ENCODE results near the gene GNG12. TPM values are rescaled to one million over a fixed set of nuclear protein-coding genes. Genes with fewer than 3 reads are reported as not detected.
"Not testable (repeated sequence)": the region's sequence is repeated elsewhere in the genome, so short reads cannot be mapped to it uniquely, and the experiment has no call there.

Gene GNG12
- total RNA-seq, 1 experiment from 2014 or later = 66.1 TPM

GRCh38 chr1:67672260-67672803 lies 160.9 kb downstream of the GNG12 start:
- H3K9me2 ChIP-seq (replicated peaks; ENCODE audit: low read length) = no peaks in the 10 kb centered on the region
- no peaks in the 10 kb centered on the region for H3K27me3 ChIP-seq (ENCODE audit: low read length)
- no peaks in the 10 kb centered on the region for H3F3A ChIP-seq (ENCODE audit: low read length, unreplicated experiment)
- intact Hi-C loops (cut with micrococcal nuclease) = no loop called here
- H3K9ac ChIP-seq (ENCODE audit: low read length) = no peak overlapping the region
- H3K4me1 ChIP-seq (ENCODE audit: insufficient read depth, low read length) = 0 out of 2 replicates have a peak, but pooled peaks cover 12% of the 10 kb centered on the region
- H3K4me2 ChIP-seq (ENCODE audit: low read length) = no peak overlapping the region
- no peaks in the 10 kb centered on the region for H3K36me3 ChIP-seq (ENCODE audit: low read depth, low read length)
- ChIA-PET CTCF (interaction anchor here (0.6 kb wide), 1 partner anchor 173 kb away, joined by 3 read pairs; no protein-coding TSS in a partner anchor), POLR2A (ENCODE audit: unreplicated experiment) (no interaction called here)
- no TSS peak for BruUV-seq (replicated peaks)
- H2AFZ ChIP-seq (ENCODE audit: low read length) = no peak overlapping the region
- TF ChIP-seq, protein P1, sequence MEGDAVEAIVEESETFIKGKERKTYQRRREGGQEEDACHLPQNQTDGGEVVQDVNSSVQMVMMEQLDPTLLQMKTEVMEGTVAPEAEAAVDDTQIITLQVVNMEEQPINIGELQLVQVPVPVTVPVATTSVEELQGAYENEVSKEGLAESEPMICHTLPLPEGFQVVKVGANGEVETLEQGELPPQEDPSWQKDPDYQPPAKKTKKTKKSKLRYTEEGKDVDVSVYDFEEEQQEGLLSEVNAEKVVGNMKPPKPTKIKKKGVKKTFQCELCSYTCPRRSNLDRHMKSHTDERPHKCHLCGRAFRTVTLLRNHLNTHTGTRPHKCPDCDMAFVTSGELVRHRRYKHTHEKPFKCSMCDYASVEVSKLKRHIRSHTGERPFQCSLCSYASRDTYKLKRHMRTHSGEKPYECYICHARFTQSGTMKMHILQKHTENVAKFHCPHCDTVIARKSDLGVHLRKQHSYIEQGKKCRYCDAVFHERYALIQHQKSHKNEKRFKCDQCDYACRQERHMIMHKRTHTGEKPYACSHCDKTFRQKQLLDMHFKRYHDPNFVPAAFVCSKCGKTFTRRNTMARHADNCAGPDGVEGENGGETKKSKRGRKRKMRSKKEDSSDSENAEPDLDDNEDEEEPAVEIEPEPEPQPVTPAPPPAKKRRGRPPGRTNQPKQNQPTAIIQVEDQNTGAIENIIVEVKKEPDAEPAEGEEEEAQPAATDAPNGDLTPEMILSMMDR (conservative IDR thresholded peaks at IDR 0.05; ENCODE audit: low read depth, low read length) = no peak
- TF ChIP-seq EZH2phosphoT487 (IDR thresholded peaks at IDR 0.05; ENCODE audit: borderline replicate concordance, low read length) (no peak), EZH2 (IDR thresholded peaks at IDR 0.05; ENCODE audit: low read length, unreplicated experiment) (no peak)
- H3K27ac ChIP-seq (ENCODE audit: low read length) = no peak overlapping the region
- H3K9me3 ChIP-seq (ENCODE audit: low read length) = no peaks in the 10 kb centered on the region
- ATAC-seq = no peak
- H4K20me1 ChIP-seq (ENCODE audit: low read length) = no peaks in the 10 kb centered on the region
- DNase-seq = peak; percentile 39
- H3K79me2 ChIP-seq (ENCODE audit: low read length) = no peaks in the 10 kb centered on the region
- H3K4me3 ChIP-seq (ENCODE audit: low read length) = no peak overlapping the region

- CTCF ChIA-PET = no interaction called here
Measured at GRCh38 chr1:67668660-67669059, 164.6 kb downstream of the GNG12 start.

GRCh38 chr1:67666636-67667035 lies 166.6 kb downstream of the GNG12 start:
- Histone ChIP-seq H3K27ac (ENCODE audit: low read length) (no peak overlapping the region), H3K27me3 (ENCODE audit: low read length) (no peaks in the 10 kb centered on the region), H4K20me1 (ENCODE audit: low read length) (no peaks in the 10 kb centered on the region), H3K9me2 (replicated peaks; ENCODE audit: low read length) (no peaks in the 10 kb centered on the region), H3K9ac (ENCODE audit: low read length) (no peak overlapping the region), H3K4me1 (ENCODE audit: insufficient read depth, low read length) (peaks cover 8% of the 10 kb centered on the region), H3K79me2 (ENCODE audit: low read length) (no peaks in the 10 kb centered on the region), H2AFZ (ENCODE audit: low read length) (no peak overlapping the region), H3F3A (ENCODE audit: low read length, unreplicated experiment) (no peaks in the 10 kb centered on the region), H3K36me3 (ENCODE audit: low read depth, low read length) (no peaks in the 10 kb centered on the region), H3K4me3 (ENCODE audit: low read length) (no peak overlapping the region), H3K4me2 (ENCODE audit: low read length) (no peak overlapping the region), H3K9me3 (ENCODE audit: low read length) (no peaks in the 10 kb centered on the region)
- POLR2A ChIA-PET (ENCODE audit: unreplicated experiment) = no interaction called here
- intact Hi-C loops (cut with micrococcal nuclease) = no loop called here
- CTCF ChIA-PET = no interaction called here
- TF ChIP-seq, protein P1 (conservative IDR thresholded peaks at IDR 0.05; ENCODE audit: low read depth, low read length) = no peak
- TF ChIP-seq EZH2phosphoT487 (IDR thresholded peaks at IDR 0.05; ENCODE audit: borderline replicate concordance, low read length) (no peak), EZH2 (IDR thresholded peaks at IDR 0.05; ENCODE audit: low read length, unreplicated experiment) (no peak)
- DNase-seq = no peak
- ATAC-seq = no peak
- BruUV-seq (replicated peaks) = no TSS peak

More at GRCh38 chr1:67668660-67669059, 164.6 kb downstream of the GNG12 start:
- no peaks in the 10 kb centered on the region for H3F3A ChIP-seq (ENCODE audit: low read length, unreplicated experiment)
- H3K4me3 ChIP-seq (ENCODE audit: low read length) = no peak overlapping the region
- no peaks in the 10 kb centered on the region for H3K9me2 ChIP-seq (replicated peaks; ENCODE audit: low read length)
- ATAC-seq (no peak), DNase-seq (no peak)
- no peak overlapping the region for H2AFZ ChIP-seq (ENCODE audit: low read length)
- H3K79me2 ChIP-seq (ENCODE audit: low read length) = no peaks in the 10 kb centered on the region
- H3K27ac ChIP-seq (ENCODE audit: low read length) = no peak overlapping the region
- no peak overlapping the region for H3K4me2 ChIP-seq (ENCODE audit: low read length)
- no peaks in the 10 kb centered on the region for H3K27me3 ChIP-seq (ENCODE audit: low read length)
- POLR2A ChIA-PET (ENCODE audit: unreplicated experiment) = no interaction called here
- H3K9ac ChIP-seq (ENCODE audit: low read length) = no peak overlapping the region
- no peaks in the 10 kb centered on the region for H3K36me3 ChIP-seq (ENCODE audit: low read depth, low read length)
- H4K20me1 ChIP-seq (ENCODE audit: low read length) = no peaks in the 10 kb centered on the region
- intact Hi-C loops (cut with micrococcal nuclease) = no loop called here
- BruUV-seq (replicated peaks) = no TSS peak
- no peaks in the 10 kb centered on the region for H3K9me3 ChIP-seq (ENCODE audit: low read length)
- peaks cover 10% of the 10 kb centered on the region for H3K4me1 ChIP-seq (ENCODE audit: insufficient read depth, low read length)
- TF ChIP-seq EZH2phosphoT487 (IDR thresholded peaks at IDR 0.05; ENCODE audit: borderline replicate concordance, low read length) = no peak
- TF ChIP-seq, protein P1 (conservative IDR thresholded peaks at IDR 0.05; ENCODE audit: low read depth, low read length) = no peak
- no peak for TF ChIP-seq EZH2 (IDR thresholded peaks at IDR 0.05; ENCODE audit: low read length, unreplicated experiment)

DNA sequence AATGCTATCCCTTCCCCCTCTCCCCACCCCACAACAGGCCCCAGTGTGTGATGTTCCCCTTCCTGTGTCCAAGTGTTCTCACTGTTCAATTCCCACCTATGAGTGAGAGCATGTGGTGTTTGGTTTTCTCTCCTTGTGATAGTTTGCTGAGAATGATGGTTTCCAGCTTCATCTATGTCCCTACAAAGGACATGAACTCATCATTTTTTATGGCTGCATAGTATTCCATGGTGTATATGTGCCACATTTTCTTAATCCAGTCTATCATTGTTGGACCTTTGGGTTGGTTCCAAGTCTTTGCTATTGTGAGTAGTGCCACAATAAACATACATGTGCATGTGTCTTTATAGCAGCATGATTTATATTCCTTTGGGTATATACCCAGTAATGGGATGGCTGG lies 168.0 kb downstream of the GNG12 start:
- H3K4me3 ChIP-seq (ENCODE audit: low read length); H3K79me2 ChIP-seq (ENCODE audit: low read length); H3F3A ChIP-seq (ENCODE audit: low read length, unreplicated experiment); H3K4me2 ChIP-seq (ENCODE audit: low read length); H3K9ac ChIP-seq (ENCODE audit: low read length); ATAC-seq; H2AFZ ChIP-seq (ENCODE audit: low read length); POLR2A ChIA-PET (ENCODE audit: unreplicated experiment); H3K4me1 ChIP-seq (ENCODE audit: insufficient read depth, low read length); BruUV-seq (replicated peaks); H4K20me1 ChIP-seq (ENCODE audit: low read length); H3K9me3 ChIP-seq (ENCODE audit: low read length); DNase-seq; CTCF ChIA-PET; H3K27ac ChIP-seq (ENCODE audit: low read length); H3K36me3 ChIP-seq (ENCODE audit: low read depth, low read length); H3K9me2 ChIP-seq (replicated peaks; ENCODE audit: low read length); H3K27me3 ChIP-seq (ENCODE audit: low read length): not testable (repeated sequence)
- intact Hi-C loops (cut with micrococcal nuclease) = loop anchor here (2.0 kb wide), 1 partner anchor 35 kb away; no protein-coding TSS in a partner anchor
